Transverse colon (tissue), 4 donors: Measurements from ENCODE around the gene CALM1. TPM values are rescaled to one million over a fixed set of nuclear protein-coding genes. Genes with fewer than 3 reads are reported as not detected.

ENCODE experiments used
- DNase-seq: peaks from one replicate; pipeline ENCODE4 v3.0.0-alpha.2; 2019
- H3K27ac ChIP-seq, 4 donors: fragments of 200-600 bp; sonication (generic); 2 replicates each; pipeline ENCODE4 v1.5.1; 2016 to 2018; ENCODE audit warnings: inconsistent platforms in 4 of 4
- H3K27me3 ChIP-seq: fragments of 200-600 bp; sonication (generic); 2 replicates; pipeline ENCODE4 v1.5.1; 2017; ENCODE audit warnings: inconsistent platforms
- H3K36me3 ChIP-seq, 4 donors: fragments of 200-600 bp; sonication (generic); 2 replicates each; pipeline ENCODE4 v1.5.1; 2017 to 2019; ENCODE audit warnings: inconsistent platforms in 4 of 4
- H3K4me1 ChIP-seq, 4 donors: fragments of 200-600 bp; sonication (generic); 2 replicates each; pipeline ENCODE4 v1.5.1; 2017 to 2020; ENCODE audit warnings: inconsistent platforms in 4 of 4
- H3K4me3 ChIP-seq, 4 donors: fragments of 200-600 bp; sonication (generic); 1 replicate in 1 of 4; 2 replicates in 3 of 4; pipeline versions ENCODE4 v1.5.1 to v1.6.1; 2017 to 2019; ENCODE audit warnings: inconsistent platforms in 4 of 4
- H3K9me3 ChIP-seq, 2 donors: fragments of 200-600 bp; sonication (generic); 2 replicates each; pipeline ENCODE4 v1.5.1; 2017 to 2019; ENCODE audit warnings: inconsistent platforms in 2 of 2
- EP300 ChIP-seq: sonication (generic); formaldehyde crosslinking; IDR thresholded peaks from one replicate; pipeline ENCODE4 v1.6.1; 2017; ENCODE audit warnings: antibody characterized with exemption, low read depth
- POLR2A ChIP-seq: fragments of 450-650 bp; IDR thresholded peaks from one replicate; pipeline ENCODE4 v1.6.1; 2016; ENCODE audit warnings: antibody characterized with exemption, mild to moderate bottlenecking, moderate library complexity
- POLR2AphosphoS5 ChIP-seq, 3 donors: sonication (generic); formaldehyde crosslinking; IDR thresholded peaks; one replicate each; pipeline ENCODE4 v1.6.1; 2016; ENCODE audit warnings: antibody characterized with exemption in 3 of 3
- WGBS, 2 donors: methylation state at CpG; one replicate each; pipeline ENCODE4 v1.1.5; 2018; ENCODE audit warnings: low coverage in 1 of 2; 5-methylcytosine and 5-hydroxymethylcytosine counted together
- in situ Hi-C, 4 donors: fragments of 200-750 bp; cut with MboI; loops; one replicate each; pipeline versions ENCODE4 v1.15.0 to v1.15.1; 2017; ENCODE audit warnings: low sequenced_read_pairs in 3 of 4, low pct_ligation_motif_present in 1 of 4, low pct_unique_long_range_greater_than_20kb in 1 of 4
- intact Hi-C: fragments of 100-400 bp; cut with DNase I; formaldehyde crosslinking; loops from one replicate; pipeline ENCODE4 v1.15.1; 2023; ENCODE audit warnings: low total_unique reads
- total RNA-seq, 4 donors: library from RNA; depleted of rRNA; stranded (reverse); fragments of >200 nt; gene quantifications; one replicate each; pipeline ENCODE4 v1.1.0, GENCODE V29; 2016
- TF ChIP-seq, protein P1 (sequence below), 5 experiments: fragments of 200-600 bp in 3 of 5; fragments of 450-650 bp in 2 of 5; sonication (generic) in 3 of 5; IDR thresholded peaks; 1 replicate in 2 of 5; 2 replicates in 3 of 5; pipeline ENCODE4 v1.5.1; 2016 to 2017; ENCODE audit warnings: antibody characterized with exemption in 5 of 5, inconsistent platforms in 3 of 5, mild to moderate bottlenecking in 2 of 5, moderate library complexity in 1 of 5

The CALM1 gene
- total RNA-seq, 4 donors from 2014 or later, result 297 to 1,199 (median 723) TPM

DNA sequence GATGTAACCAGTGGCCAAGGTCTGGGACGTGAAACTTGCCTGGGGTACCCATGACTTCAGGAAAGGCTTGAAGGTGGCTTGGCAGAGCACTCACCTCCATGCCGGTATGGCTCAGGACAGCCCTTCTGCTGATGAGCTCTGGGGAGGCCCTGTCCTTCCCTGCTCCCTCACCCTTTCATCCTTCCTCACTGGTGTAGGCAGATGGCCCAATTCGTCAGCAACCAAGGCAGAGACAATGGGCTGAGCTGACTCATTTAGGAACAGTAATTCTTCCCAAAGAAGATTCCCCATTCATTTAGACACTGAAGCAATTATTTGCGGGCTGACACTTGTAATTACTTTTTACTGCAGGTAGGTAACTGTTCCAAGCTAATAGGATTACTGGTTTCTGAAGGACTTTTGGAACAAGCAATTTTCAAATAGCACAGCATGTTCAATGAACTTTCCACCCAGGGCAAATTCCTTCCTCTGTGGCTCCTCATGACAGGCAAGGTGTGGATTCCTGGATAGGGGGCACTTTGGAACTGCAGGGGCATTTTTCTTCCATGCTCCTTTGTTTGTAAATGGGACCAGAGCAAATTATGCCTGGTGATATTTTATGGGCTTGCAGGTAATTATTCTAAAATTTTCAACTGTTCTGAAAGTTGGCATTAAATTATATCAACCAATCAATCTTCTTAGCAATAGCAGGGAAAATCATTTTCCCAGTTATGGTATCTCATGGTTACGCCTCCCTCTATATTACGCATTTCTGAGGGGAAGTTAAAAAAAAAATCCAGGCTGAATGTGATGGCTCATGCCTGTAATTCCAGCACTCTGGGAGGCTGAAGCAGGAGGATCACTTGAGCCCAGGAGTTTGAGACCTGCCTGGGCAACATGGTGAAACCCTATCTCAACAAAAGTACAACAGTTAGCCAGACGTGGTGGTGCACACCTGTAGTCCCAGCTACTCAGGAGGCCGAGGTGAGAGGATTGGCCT, 41.0 kb upstream of the CALM1 start:
- H3K9me3 ChIP-seq, result no peaks in the 10 kb centered on the region
- TF ChIP-seq, protein P1, sequence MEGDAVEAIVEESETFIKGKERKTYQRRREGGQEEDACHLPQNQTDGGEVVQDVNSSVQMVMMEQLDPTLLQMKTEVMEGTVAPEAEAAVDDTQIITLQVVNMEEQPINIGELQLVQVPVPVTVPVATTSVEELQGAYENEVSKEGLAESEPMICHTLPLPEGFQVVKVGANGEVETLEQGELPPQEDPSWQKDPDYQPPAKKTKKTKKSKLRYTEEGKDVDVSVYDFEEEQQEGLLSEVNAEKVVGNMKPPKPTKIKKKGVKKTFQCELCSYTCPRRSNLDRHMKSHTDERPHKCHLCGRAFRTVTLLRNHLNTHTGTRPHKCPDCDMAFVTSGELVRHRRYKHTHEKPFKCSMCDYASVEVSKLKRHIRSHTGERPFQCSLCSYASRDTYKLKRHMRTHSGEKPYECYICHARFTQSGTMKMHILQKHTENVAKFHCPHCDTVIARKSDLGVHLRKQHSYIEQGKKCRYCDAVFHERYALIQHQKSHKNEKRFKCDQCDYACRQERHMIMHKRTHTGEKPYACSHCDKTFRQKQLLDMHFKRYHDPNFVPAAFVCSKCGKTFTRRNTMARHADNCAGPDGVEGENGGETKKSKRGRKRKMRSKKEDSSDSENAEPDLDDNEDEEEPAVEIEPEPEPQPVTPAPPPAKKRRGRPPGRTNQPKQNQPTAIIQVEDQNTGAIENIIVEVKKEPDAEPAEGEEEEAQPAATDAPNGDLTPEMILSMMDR (IDR thresholded peaks at IDR 0.05), result no peak
- TF ChIP-seq POLR2A, result no peak
- no peak for TF ChIP-seq EP300
- no peak for TF ChIP-seq POLR2AphosphoS5 (IDR thresholded peaks at IDR 0.05)
- H3K27me3 ChIP-seq, result peaks cover 6% of the 10 kb centered on the region
- 80 to 88% methylated on average over 1 to 8 of the region's 8 CpGs for WGBS, 2 donors
- DNase-seq, result no peak
- no peaks in the 10 kb centered on the region for H3K36me3 ChIP-seq
- H3K4me1 ChIP-seq, result no peaks in the 10 kb centered on the region
- H3K27ac ChIP-seq, result no peak overlapping the region
- no peak overlapping the region for H3K4me3 ChIP-seq
- in situ Hi-C loops (no loop called here), intact Hi-C loops (no loop called here)

DNA sequence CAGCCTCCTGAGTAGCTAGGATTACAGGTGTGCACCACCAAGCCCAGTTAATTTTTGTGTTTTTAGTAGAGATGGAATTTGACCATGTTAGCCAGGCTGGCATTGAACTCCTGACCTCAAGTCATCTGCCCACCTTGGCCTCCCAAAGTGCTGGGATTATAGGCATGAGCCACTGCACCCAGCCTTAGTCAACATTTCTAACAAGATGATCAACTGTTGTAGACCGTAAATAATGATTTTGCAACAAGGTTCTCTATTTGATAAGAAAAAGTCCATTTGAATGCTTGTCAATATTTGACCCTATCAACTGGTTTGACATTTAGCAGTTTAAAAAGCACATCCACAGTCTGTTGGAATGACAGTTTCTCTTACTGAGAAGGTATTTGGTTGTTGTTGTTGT, 39.9 kb upstream of the CALM1 start:
- Histone ChIP-seq H3K4me3 (no peak overlapping the region), H3K4me1 (no peaks in the 10 kb centered on the region), H3K36me3 (no peaks in the 10 kb centered on the region), H3K27ac (no peak overlapping the region), H3K27me3 (peaks cover 6% of the 10 kb centered on the region), H3K9me3 (no peaks in the 10 kb centered on the region)
- intact Hi-C loops (no loop called here), in situ Hi-C loops (no loop called here)
- TF ChIP-seq POLR2AphosphoS5 (IDR thresholded peaks at IDR 0.05) (no peak), POLR2A (no peak), EP300 (no peak)
- TF ChIP-seq, protein P1 (IDR thresholded peaks at IDR 0.05), result no peak
- WGBS, 2 donors, result 95% methylated on average over 1 of the region's 1 CpG; no CpG with 5 or more reads in 1 of the 2 donors
- no peak for DNase-seq

DNA sequence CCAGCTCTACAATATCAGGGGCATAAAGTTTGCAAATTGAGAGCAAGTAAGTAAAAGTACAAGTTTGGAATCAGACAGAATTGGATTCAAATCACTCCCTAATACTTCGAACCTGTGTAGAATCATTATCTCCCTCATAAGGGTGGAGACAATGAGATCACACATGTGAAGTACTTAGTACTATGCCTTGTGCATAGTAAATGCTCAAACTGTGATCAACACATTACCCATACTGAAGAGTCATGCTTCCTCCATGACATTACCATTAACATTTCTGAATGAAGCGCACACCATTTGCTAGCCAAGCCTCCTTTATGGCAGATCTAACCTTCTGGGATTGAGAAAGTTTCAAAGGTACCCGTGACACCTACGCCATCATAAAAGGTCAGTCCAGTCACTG, 38.5 kb upstream of the CALM1 start:
- TF ChIP-seq EP300 (no peak), POLR2A (no peak), POLR2AphosphoS5 (IDR thresholded peaks at IDR 0.05) (no peak)
- TF ChIP-seq, protein P1 (IDR thresholded peaks at IDR 0.05), result no peak
- Histone ChIP-seq H3K4me3 (no peak overlapping the region), H3K4me1 (no peaks in the 10 kb centered on the region), H3K27me3 (peaks cover 6% of the 10 kb centered on the region), H3K9me3 (no peaks in the 10 kb centered on the region), H3K36me3 (no peaks in the 10 kb centered on the region), H3K27ac (no peak overlapping the region)
- WGBS, 2 donors, result 81 to 89% methylated on average over 2 to 4 of the region's 4 CpGs
- in situ Hi-C loops (no loop called here), intact Hi-C loops (no loop called here)
- no peak for DNase-seq

- Histone ChIP-seq H3K4me3 (no peak overlapping the region), H3K4me1 (peaks cover 0 to 16% (median 3%) of the 10 kb centered on the region in 4 donors), H3K27ac (no peak overlapping the region), H3K36me3 (no peaks in the 10 kb centered on the region), H3K9me3 (no peaks in the 10 kb centered on the region), H3K27me3 (peaks cover 6% of the 10 kb centered on the region)
- no peak for DNase-seq
- 80 to 86% methylated on average over 5 to 7 of the region's 7 CpGs for WGBS, 2 donors
- in situ Hi-C loops, result no loop called here
- intact Hi-C loops, result no loop called here
- TF ChIP-seq POLR2A (no peak), POLR2AphosphoS5 (IDR thresholded peaks at IDR 0.05) (no peak), EP300 (no peak)
- TF ChIP-seq, protein P1 (IDR thresholded peaks at IDR 0.05), result no peak
These were observed 34.8 kb upstream of the CALM1 start for GRCh38 chr14:90361865-90362557.
